ENCODE results near the gene PWWP2B.

DNA sequence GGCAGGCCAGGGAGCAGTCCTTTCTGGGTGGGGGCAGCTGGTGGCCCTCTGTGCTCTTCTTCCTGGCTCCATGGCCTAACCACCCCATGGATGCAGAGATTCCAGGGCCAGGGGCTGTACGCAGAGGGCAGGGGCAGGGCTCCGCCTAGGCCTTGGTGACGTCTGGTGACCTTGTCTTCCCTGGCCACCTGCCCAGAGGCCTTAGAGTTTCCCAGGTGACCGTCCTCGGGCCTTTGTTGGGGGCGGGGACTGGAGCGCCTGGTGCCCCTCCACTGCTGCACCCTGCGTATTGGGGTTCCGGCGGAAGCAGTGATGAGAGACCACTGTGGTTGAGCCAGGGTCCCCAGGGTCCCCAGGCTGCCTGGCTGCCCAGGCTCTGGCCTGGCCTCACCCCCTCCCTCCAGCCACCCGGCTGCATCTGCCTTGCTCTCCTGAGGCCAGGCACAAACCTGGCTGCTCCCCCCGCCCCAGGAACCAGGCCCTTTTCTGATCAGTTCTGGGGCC lies 10.3 kb downstream of the PWWP2B start:
- TF ChIP-seq CTCF (IDR thresholded peaks at IDR 0.05) (no peak), POLR2A (IDR thresholded peaks at IDR 0.05) (no peak)

All from heart left ventricle (tissue), 13 donors.